HG02759 (cell line): Measurements from ENCODE around the gene GNG3.
A peak's percentile ranks its signal among the peaks of the same experiment; 100 is the strongest.
"Not testable (repeated sequence)": the region's sequence is repeated elsewhere in the genome, so short reads cannot be mapped to it uniquely, and the experiment has no call there.

Experiments
- ATAC-seq: cut with Tn5 transposase; IDR thresholded peaks from one replicate; pipeline ENCODE4 v1.9.1; 2021; ENCODE audit warnings: mild to moderate bottlenecking, moderate library complexity; ENCODE audit not compliant: unreplicated experiment

GNG3 gene

DNA sequence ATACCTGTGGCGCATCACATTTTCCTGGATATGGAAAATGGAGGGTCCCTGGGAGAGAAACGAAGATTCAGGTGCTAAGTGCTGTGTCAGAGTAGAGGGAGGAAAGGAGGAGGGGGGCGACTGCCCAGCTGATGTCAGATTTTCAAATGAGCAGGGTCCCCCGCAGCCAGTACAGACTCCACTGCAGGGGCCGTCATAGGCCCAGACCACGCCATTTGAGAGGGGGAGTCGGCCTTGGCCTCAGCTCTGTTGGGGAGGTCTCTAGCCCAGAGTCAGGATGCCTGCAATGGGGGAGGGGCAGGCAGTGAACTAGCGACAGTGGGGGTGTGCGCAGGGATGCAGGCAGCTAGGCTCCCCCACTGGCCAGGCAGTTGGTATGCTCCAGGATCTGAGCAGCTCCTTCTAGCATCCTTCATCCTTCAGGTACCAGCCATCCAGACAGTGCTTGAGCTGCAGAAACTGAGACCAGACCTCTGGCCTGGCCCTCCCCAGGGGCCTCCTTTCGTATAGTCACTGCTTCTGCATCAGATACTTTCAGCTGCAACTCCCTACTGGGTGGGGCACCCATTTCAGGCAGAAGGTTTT lies at the start of gene GNG3, which contains the start of gene BSCL2:
TSS of gene GNG3 (plus strand) at position 400 of the 585 bp plus-strand sequence. CDS start 620 bp downstream, outside the sequence.
TSS of gene BSCL2 (minus strand) at position 148 of the 585 bp plus-strand sequence. CDS start 229 bp downstream, outside the sequence.
- no peak for ATAC-seq

DNA sequence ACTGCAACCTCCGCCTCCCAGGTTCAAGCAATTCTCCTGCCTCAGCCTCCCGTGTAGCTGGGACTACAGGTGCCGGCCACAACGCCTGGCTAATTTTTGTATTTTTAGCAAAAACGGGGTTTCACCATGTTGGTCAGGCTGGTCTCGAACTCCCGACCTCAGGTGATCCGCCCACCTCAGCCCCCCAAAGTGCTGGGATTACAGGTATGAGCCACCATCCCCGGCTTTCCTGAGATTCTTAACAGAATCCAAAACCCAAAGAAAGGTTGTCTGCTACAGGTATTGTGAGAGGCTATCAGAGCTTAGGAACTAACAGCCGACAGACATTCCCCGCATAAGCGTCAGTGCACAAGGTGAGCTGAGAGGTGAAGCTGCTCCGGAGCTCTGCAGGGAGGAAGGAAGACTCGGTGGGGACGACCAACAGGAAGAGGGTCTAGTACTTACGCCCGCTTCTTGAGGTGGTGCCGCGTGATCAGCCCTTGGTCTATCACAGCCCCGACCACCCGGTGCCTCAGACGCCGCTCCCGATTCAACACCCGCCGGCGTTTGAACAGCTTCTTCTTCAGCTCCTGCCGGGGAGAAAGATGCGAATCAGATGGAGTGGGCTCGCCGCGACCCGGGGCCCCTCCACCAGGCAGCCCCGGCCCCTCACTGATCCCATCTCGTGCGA lies 42.9 kb upstream of the GNG3 start:
- peak; percentile 17 for ATAC-seq

DNA sequence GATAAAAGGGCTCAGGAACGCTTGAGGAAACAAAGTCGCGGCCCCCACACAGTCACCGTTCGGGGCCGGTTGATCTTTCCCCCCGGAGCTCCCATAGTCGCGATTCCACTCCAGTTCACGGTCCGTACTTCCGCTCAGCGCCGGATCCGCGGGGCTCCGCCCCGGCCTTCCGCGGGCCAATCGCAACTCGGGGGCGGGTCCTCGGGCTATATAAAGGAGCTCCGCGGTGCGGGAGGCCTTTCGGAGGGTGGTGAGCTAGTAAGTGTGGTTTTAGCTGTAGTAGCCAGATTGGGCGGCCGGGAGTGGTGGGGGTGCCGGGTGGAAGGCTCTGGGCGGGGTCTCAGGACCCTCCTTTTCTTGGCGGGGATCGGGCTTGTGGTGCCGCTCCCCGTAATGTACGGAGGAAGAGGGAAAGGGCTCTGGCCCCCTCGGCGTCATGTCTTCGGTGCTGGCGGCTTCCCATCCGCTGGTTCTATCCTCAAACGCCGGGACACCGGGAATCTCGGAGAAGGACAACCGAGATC lies 42.3 kb upstream of the GNG3 start, which contains the start of the genes C11orf98 and CSKMT:
TSS of gene C11orf98 (minus strand) at position 136 of the 524 bp plus-strand sequence. CDS start at position 95, 41 bp downstream.
TSS of gene CSKMT (plus strand) at position 238 of the 524 bp plus-strand sequence. CDS start 568 bp downstream, outside the sequence.
- ATAC-seq = peak; percentile 89

DNA sequence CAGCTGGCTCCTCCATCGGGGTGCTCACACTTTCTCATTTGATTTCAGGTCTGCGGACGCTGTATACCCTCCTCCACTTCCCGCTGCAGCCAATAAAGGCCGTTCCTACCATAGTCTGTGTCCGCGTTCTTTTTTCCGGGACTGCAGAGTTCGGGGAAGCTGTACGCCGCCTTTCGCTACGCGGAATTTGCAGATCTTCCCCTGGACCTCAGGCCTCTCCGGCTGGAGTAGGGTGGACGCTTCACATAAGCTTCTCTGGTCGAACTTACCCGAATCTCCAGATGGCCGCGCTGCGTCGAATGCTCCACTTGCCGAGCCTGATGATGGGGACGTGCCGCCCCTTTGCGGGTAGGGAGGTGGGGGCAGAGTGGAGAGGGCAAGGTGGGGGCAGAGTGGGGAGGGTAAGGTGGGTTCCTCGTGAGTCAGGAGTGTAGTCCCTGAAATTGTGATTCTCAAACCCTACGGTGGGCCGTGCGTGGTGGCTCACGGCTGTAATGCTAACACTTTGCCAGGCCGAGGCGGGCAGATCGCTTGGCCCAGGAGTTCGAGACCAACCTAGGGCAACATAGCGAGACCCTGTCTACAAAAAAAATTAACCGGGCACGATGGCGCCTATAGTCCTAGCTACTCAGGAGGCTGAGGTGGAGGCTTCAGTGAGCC lies 41.7 kb upstream of the GNG3 start:
- peak; percentile 5 for ATAC-seq

DNA sequence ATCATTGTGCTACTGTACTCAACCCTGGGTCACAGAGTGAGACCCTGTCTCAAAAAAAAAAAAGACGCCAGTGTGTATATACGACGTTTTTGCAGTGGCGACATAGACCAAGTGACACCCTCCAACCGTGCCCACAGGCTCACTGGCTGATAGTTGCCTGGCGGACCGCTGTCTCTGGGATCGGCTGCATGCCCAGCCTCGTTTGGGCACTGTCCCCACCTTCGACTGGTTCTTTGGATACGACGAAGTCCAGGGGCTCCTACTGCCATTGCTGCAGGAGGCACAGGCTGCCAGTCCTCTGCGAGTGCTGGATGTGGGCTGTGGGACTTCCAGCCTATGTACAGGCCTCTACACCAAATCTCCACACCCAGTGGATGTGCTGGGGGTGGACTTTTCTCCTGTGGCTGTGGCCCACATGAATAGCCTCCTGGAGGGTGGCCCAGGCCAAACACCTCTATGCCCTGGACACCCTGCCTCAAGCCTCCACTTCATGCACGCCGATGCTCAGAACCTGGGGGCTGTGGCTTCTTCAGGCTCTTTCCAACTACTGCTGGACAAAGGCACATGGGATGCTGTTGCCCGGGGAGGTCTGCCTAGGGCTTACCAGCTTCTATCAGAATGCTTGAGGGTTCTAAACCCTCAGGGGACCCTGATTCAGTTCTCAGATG lies 41.1 kb upstream of the GNG3 start:
- ATAC-seq = no peak

DNA sequence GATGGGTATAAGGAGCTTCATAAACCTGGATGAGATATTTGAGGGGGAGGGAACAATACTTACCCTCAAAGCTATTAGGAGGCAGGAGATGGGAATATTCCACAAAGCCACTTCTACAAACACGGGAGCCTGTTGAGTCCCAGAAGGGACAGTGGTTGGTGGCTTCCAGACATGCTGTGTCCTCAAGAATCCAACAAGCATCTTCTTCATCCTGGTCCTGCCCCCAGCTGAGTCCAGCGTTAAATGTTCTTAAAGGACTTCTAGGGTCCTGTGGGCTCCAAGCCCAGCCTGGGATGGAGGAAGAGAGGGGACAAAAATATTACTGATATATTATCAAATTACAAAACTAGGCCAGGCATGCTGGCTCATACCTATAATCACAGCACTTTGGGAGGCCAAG lies 40.0 kb upstream of the GNG3 start:
- no peak for ATAC-seq

DNA sequence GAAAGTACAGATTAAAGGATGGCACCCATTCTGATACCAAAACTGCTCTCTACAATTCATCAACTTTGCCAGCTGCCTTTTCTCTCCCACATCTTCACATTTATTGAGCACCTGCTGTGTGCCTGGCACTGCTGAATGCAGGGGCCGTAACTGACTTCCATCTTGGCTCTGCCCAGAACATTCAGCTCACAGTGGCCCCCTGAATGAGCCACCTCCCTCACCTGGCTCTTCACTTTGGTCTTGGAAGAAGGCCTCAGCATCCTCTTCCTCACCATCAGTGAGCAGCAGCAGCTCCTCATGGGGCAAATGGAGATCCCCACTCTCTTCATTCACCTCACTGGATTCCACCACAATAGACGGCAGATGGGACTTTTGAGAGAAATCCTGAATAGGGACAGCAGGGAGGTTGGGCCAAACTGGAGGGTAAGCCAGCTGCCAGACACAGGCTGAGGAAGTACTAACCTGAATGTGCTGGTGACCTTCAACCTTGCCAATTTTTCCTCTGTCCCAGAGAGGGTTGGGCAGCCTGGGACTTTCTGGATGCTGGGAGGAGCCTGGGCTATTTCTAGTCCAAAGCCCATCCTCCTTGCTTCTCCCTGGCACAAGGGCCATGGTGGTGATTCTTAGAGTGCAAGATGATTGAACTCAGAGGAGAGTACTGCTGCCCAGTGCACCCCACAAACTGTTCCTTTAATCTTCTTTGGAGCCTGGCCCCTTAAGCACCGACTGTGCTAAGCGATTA lies 37.9 kb upstream of the GNG3 start:
- ATAC-seq = no peak

DNA sequence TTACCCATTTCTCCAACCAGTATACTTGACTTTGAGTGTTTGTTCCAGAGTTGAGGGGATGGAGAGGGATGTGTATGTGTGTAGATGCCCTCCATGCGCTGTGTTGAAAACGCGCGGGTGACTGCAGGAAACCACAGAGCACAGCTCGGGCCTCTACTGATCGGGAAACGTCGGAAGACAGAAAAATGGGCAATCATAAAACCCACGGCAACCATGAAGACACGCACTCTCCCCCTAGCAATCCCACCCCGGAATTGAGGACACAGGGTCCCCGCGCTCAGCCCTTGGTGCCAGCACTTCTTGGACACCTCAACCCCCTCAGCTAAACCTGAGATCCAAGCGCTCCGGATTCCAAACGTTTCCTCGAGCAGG lies 36.3 kb upstream of the GNG3 start:
- no peak for ATAC-seq

DNA sequence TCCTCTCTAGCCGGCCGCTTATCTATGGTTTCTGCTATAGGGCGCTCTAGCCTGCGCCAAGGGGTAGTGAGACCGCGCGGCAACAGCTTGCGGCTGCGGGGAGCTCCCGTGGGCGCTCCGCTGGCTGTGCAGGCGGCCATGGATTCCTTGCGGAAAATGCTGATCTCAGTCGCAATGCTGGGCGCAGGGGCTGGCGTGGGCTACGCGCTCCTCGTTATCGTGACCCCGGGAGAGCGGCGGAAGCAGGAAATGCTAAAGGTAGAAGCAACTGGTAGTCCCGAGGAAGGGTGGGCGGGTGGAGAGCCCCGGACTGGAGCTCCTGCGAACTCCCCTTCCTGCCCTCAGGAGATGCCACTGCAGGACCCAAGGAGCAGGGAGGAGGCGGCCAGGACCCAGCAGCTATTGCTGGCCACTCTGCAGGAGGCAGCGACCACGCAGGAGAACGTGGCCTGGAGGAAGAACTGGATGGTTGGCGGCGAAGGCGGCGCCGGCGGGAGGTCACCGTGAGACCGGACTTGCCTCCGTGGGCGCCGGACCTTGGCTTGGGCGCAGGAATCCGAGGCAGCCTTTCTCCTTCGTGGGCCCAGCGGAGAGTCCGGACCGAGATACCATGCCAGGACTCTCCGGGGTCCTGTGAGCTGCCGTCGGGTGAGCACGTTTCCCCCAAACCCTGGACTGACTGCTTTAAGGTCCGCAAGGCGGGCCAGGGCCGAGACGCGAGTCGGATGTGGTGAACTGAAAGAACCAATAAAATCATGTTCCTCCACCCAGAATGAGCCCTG lies 35.7 kb upstream of the GNG3 start, which contains the start of the genes LBHD1 and UQCC3:
TSS of gene LBHD1 (minus strand) at position 660 of the 782 bp plus-strand sequence. CDS start 2,236 bp downstream, outside the sequence.
TSS of gene UQCC3 (plus strand) at position 66 of the 782 bp plus-strand sequence. CDS start at position 139, 73 bp downstream.
- peak; percentile 64 for ATAC-seq

DNA sequence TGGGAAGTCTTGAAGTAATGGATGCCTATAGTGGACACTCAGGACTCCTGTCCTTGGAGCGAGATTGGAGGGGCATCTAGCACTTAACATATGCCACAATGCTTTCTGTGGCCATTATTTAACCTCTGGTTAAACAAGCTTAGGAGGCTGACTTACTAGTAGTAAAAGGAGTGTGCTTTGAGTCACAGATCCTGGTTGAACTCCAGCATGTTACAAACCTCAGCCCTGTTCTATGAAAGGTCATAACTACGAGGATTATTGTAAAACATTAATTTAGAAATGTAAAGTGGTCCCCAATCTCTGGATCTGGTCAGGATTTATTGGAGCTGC lies 34.3 kb upstream of the GNG3 start:
- no peak for ATAC-seq

DNA sequence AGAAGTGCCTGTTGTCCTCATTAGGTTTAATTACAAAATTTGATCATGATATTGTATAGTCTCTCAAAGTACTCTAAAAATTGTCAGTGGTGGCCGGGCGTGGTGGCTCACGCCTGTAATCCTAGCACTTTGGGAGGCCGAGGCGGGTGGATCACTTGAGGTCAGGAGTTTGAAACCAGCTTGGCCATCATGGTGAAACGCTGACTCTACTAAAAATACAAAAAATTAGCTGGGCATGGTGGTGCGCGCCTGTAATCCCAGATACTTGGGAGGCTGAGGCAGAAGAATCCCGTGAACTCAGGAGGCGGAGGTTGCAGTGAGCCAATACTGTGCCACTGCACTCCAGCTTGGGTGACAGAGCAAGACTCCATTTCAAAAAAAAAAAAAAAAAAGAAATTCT lies 32.1 kb upstream of the GNG3 start:
- not testable (repeated sequence) for ATAC-seq

DNA sequence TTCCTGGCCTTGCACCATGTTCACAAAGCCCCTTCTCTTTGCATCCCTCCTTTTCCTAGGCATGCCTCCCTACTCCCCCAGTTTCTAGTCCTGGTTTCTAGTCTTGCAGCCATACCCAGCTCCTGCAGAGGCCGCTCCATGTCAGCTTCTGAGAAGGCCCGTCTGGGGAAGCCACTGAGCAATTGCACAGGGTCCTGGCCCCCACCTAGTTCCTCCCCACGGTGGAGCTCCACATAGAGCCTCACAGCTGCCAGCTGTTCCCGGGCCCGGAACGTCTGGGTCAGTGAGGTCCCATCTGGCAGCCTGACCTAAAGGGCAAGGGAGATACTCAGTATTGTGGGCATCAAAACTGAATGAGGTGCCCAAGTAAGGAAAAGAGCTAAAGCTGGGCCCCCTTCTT lies 30.8 kb upstream of the GNG3 start:
- ATAC-seq = no peak

DNA sequence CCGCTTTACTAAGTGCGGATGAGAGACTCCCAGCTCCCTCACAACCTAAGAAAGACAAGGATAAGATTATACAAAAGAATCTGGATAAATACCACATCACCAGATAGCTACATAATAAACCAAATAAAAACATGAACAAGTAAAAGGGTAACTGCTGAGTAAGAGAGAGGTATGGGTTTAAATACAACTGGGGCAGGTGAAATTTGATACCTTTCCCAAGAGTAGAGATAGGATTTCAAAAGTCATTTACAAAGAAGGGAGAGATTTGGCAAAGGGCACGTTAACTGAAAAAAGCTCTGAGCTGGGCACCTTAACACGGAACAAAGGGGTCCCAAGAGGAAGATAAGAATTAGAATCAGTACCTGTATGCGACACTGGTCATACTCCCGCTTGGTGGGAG lies 30.3 kb upstream of the GNG3 start:
- ATAC-seq = no peak

DNA sequence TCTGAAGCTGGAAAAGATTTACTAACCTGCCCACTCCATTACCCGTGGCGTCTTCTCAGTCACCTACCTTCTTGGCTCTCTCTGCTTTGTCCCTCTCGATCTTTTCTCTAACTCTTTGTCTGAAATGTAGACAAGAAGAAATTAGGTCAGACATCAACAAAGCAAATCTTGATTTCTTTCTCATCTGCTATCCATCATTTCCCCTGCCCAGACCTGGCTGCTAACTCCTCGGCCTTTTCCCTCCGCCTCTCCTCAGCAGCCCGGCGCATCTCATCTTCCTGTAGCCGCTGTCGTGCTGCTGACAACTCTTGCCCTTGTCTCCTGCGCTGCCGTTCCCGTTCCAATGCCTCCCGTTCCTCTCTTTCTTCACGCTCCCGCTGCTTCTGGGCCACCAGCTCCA lies 29.8 kb upstream of the GNG3 start:
- ATAC-seq = no peak

DNA sequence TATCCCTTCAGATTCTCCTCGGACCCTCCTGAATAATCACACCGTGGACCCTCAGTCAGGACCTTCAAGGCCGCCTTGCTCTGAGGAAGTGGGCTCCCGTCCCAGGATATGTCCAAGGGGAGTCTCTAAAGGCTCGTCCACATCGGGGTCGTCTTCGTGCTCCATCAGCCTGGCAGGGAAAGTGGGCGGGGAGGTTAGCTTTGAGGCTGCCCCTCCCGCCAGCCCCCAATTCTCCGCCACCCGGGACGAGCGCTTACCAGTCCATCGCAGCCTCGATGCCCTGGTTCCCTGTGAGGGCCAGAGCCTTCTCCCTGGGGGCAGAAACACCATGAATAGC lies 29.1 kb upstream of the GNG3 start:
- ATAC-seq = no peak

DNA sequence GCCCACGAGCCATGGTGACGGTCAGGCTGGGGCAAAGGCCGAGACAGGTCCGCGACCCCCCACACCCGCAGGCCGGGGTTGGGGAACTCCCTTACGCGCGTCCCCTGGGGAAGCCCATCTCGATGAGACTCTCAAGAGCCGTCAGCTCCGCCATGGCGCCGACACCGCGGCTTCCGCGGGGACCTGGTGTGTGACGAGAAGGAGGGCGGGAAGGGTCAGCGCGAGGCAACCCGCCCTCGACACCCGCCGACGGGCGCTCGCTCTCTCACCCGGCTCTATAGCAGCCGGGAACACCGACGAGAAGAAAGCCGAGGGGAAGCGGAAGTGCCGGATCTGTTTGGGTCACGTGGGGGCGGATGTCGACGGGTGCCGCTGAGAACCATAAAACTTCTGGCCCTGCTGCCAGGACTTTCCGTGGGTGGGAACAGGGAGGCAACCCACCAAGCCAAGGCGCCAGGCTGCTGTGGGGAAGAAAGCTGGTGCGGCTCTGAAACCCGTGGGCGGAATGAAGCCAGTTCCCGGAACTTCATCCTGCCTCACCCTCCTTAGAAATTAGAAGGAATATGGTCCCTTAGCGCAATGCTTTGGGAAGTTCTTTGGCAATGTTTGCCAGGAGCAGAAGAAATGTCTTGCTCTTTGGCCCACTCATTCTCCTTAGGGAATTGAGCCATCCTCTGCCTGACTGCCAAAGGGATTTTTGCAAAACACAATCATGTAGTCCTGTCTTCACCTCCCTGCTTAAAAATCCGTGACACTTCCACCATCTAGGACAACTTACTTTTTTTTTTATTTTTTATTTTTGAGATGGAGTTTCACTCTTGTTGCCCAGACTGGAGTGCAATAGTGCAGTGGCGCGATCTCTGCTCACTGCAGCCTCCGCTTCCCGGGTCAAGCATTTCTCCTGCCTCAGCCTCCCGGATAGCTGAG lies 28.4 kb upstream of the GNG3 start, which contains the start of gene UBXN1:
TSS of gene UBXN1 (minus strand) at position 304 of the 927 bp plus-strand sequence. CDS start at position 154, 150 bp downstream.
- peak; percentile 81 for ATAC-seq

DNA sequence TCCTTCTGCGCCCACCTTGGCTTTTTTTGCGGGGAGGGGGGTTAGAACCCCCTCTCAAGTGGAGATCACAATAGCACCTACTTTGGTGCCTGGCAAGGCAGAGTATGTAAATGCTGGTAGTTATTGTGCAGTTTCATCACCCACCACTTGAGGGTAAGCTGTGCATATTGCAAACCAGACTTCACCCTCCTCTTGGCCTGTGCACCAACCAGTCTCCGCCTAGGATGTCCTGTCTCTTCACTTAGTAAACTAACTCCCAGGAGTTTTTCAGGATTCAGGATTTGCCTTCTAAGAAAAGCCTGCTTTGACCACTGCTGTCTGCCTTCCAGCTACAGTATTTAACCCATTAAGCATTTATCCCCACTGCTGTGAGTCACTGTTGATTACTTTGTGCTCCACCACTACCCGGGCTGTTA lies 26.6 kb upstream of the GNG3 start:
- ATAC-seq = no peak

DNA sequence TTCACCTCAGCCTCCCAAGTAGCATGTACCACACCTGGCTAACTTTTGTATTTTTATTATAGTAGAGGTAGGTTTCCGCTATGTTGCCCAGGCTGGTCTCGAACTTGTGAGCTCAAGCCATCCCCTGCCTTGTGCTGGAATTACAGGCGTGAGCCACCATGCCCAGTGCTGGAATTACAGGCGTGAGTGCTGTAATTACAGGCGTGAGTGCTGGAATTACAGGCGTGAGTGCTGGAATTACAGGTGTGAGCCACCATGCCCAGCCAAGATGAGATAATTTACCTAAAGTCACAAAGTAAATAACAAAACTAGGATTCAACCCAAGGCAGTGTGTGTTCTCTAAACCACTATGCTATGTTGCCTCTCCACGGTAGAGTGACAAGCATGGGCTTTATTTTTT lies 25.0 kb upstream of the GNG3 start:
- ATAC-seq = no peak
